ENCODE results near the gene EIF3B. TPM values are rescaled to one million over a fixed set of nuclear protein-coding genes. Genes with fewer than 3 reads are reported as not detected.

EIF3B gene
- total RNA-seq, 2 experiments from 2014 or later = 166 to 167 TPM

DNA sequence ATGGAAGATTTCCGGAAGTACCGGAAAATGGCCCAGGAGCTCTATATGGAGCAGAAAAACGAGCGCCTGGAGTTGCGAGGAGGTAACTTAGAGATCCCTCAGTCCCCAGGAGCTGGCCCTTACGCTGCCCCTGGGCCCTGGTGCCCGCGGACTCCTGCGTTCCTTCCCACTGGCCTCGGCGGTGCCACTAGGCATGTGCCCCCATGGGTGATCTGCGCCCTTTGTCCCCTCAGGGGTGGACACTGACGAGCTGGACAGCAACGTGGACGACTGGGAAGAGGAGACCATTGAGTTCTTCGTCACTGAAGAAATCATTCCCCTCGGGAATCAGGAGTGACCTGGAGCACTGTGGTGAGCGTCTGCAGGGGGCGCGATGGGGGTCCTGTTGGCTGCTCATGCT, 24.5 kb downstream of the EIF3B start:
- no peaks in the 10 kb centered on the region for H3K27me3 ChIP-seq (ENCODE audit: control insufficient read depth in 1 of 2, insufficient read depth in 2 of 2, low read length in 2 of 2)
- H3K27ac Mint-ChIP-seq = no peak overlapping the region

DNA sequence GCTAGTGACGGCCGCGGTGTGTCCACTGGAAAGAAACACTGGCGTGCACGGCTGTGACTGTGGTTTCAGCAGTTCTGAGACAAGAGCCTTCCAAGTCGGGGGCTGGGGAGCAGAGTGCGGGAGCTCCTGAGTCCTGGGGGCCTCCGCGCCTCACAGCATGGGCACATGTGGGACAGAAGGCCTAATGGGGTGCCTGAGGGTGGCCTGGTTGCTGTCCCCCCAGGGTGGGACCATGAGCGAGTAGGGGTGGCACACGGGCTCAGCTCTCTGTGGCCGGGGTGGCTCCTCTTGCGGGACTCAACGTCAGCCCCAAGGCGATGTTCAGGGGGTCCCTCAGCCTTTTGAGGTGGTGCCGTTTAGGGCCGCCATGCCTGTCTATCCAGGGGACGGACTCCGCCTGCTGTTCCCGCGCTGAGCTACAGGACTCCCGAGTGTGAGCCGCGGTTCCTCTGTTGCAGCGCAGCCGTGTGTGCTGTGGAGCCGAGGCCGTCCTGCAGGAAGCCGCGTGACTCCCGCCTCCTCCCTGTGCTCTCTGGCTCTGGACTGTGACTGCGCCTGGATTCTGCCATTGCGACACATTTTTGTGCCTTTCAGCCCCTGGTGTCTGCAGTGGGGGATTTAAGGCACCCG, 25.3 kb downstream of the EIF3B start:
- no peak overlapping the region for H3K27ac Mint-ChIP-seq
- ChIA-PET CTCF (no interaction called here), POLR2A (no interaction called here)
- H3K27me3 Mint-ChIP-seq = no peaks in the 10 kb centered on the region
- H3K27me3 ChIP-seq (ENCODE audit: control insufficient read depth in 1 of 2, insufficient read depth in 2 of 2, low read length in 2 of 2) = no peaks in the 10 kb centered on the region
- H3K27ac ChIP-seq (ENCODE audit: low read depth in 1 of 2, low read length in 2 of 2) = no peak overlapping the region
- H3K4me3 Mint-ChIP-seq = no peak overlapping the region
- H3K4me1 Mint-ChIP-seq (ENCODE audit: low read depth) = no peaks in the 10 kb centered on the region
- peaks cover 65% of the 10 kb centered on the region for H3K36me3 Mint-ChIP-seq (ENCODE audit: low read depth)
- peaks cover 0 to 4% of the 10 kb centered on the region in 2 experiments for H3K9me3 ChIP-seq (ENCODE audit: control insufficient read depth in 1 of 2, insufficient read depth in 1 of 2, low read length in 2 of 2)
- no peaks in the 10 kb centered on the region for H3K9me3 Mint-ChIP-seq
- H3K4me3 ChIP-seq (ENCODE audit: low read length) = no peak overlapping the region
- no peaks in the 10 kb centered on the region for H3K4me1 ChIP-seq (ENCODE audit: insufficient read depth, low read length)
- ATAC-seq (ENCODE audit: poor library complexity) (no peak), DNase-seq (no peak)
- TF ChIP-seq, protein P1, sequence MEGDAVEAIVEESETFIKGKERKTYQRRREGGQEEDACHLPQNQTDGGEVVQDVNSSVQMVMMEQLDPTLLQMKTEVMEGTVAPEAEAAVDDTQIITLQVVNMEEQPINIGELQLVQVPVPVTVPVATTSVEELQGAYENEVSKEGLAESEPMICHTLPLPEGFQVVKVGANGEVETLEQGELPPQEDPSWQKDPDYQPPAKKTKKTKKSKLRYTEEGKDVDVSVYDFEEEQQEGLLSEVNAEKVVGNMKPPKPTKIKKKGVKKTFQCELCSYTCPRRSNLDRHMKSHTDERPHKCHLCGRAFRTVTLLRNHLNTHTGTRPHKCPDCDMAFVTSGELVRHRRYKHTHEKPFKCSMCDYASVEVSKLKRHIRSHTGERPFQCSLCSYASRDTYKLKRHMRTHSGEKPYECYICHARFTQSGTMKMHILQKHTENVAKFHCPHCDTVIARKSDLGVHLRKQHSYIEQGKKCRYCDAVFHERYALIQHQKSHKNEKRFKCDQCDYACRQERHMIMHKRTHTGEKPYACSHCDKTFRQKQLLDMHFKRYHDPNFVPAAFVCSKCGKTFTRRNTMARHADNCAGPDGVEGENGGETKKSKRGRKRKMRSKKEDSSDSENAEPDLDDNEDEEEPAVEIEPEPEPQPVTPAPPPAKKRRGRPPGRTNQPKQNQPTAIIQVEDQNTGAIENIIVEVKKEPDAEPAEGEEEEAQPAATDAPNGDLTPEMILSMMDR (IDR thresholded peaks at IDR 0.05) = no peak
- peaks cover 64% of the 10 kb centered on the region for H3K36me3 ChIP-seq (ENCODE audit: insufficient read depth, low read length)
- intact Hi-C loops (cut with DNase I, micrococcal nuclease) = no loop called here

More for the DNA sequence above, 24.5 kb downstream of the EIF3B start:
- H3K36me3 ChIP-seq (ENCODE audit: insufficient read depth, low read length) = peaks cover 72% of the 10 kb centered on the region
- ATAC-seq (ENCODE audit: poor library complexity) (no peak), DNase-seq (no peak)
- no peak overlapping the region for H3K4me3 ChIP-seq (ENCODE audit: low read length)
- H3K27ac ChIP-seq (ENCODE audit: low read depth in 1 of 2, low read length in 2 of 2) = no peak overlapping the region
- peaks cover 0 to 4% of the 10 kb centered on the region in 2 experiments for H3K9me3 ChIP-seq (ENCODE audit: control insufficient read depth in 1 of 2, insufficient read depth in 1 of 2, low read length in 2 of 2)
- Mint-ChIP-seq H3K4me1 (ENCODE audit: low read depth) (no peaks in the 10 kb centered on the region), H3K36me3 (ENCODE audit: low read depth) (peaks cover 72% of the 10 kb centered on the region), H3K27me3 (no peaks in the 10 kb centered on the region), H3K9me3 (no peaks in the 10 kb centered on the region), H3K4me3 (no peak overlapping the region)
- H3K4me1 ChIP-seq (ENCODE audit: insufficient read depth, low read length) = no peaks in the 10 kb centered on the region
- TF ChIP-seq, protein P1 (IDR thresholded peaks at IDR 0.05) = no peak
- ChIA-PET POLR2A (no interaction called here), CTCF (interaction anchor here (0.5 kb wide), 1 partner anchor 172 kb away, joined by 3 read pairs; no protein-coding TSS in a partner anchor)
- intact Hi-C loops (cut with DNase I, micrococcal nuclease) = no loop called here

DNA sequence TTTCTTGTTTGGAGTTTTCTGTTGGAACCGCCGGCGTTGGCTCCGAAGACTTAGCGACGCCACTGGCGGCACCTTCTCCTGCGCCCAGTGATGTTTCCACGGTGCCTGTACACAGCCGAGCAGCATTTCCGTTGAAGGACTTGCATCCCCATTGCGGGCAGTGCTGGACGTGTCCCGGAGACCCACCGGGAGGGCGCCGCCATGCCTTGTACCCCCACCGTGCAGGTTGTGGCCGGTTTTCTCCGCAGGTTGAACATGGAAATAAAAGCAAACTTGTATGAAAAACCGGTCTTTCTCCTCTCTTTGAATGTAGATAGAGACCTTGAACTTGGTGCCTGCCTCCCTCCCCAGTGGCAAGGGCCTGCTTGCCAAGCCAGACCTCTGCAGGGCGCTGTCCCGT, 25.8 kb downstream of the EIF3B start:
- no peaks in the 10 kb centered on the region for H3K27me3 Mint-ChIP-seq
- Histone ChIP-seq H3K9me3 (ENCODE audit: control insufficient read depth in 1 of 2, insufficient read depth in 1 of 2, low read length in 2 of 2) (peaks cover 0 to 4% of the 10 kb centered on the region in 2 experiments), H3K36me3 (ENCODE audit: insufficient read depth, low read length) (peaks cover 59% of the 10 kb centered on the region), H3K27me3 (ENCODE audit: control insufficient read depth in 1 of 2, insufficient read depth in 2 of 2, low read length in 2 of 2) (no peaks in the 10 kb centered on the region), H3K4me1 (ENCODE audit: insufficient read depth, low read length) (no peaks in the 10 kb centered on the region), H3K27ac (ENCODE audit: low read depth in 1 of 2, low read length in 2 of 2) (no peak overlapping the region), H3K4me3 (ENCODE audit: low read length) (no peak overlapping the region)
- POLR2A ChIA-PET = no interaction called here
- intact Hi-C loops (cut with DNase I, micrococcal nuclease) = no loop called here
- no peak overlapping the region for H3K27ac Mint-ChIP-seq
- TF ChIP-seq, protein P1 (IDR thresholded peaks at IDR 0.05) = no peak
- H3K36me3 Mint-ChIP-seq (ENCODE audit: low read depth) = peaks cover 59% of the 10 kb centered on the region
- CTCF ChIA-PET = no interaction called here
- no peaks in the 10 kb centered on the region for H3K9me3 Mint-ChIP-seq
- H3K4me1 Mint-ChIP-seq (ENCODE audit: low read depth) = no peaks in the 10 kb centered on the region
- DNase-seq = no peak
- no peak for ATAC-seq (ENCODE audit: poor library complexity)
- no peak overlapping the region for H3K4me3 Mint-ChIP-seq

Data from CD4-positive, alpha-beta T cell (primary cell).